IPS DF 6.9 (cell line): ENCODE measurements around the gene NPIPB8.
"Not testable (repeated sequence)": the region's sequence is repeated elsewhere in the genome, so short reads cannot be mapped to it uniquely, and the experiment has no call there.

Source experiments
- DNase-seq: peaks from one replicate; pipeline ENCODE4 v3.0.0-alpha.2; 2013; ENCODE audit warnings: low read depth, low spot score
- H3K27ac ChIP-seq: one replicate; pipeline ENCODE4 v1.5.1; 2013; ENCODE audit warnings: low read length, control low read depth
- H3K27me3 ChIP-seq: 2 replicates; pipeline ENCODE4 v1.6.1; 2013; ENCODE audit warnings: mild to moderate bottlenecking, low read length; ENCODE audit not compliant: control insufficient read depth, insufficient read depth
- H3K36me3 ChIP-seq: 2 replicates; pipeline ENCODE4 v1.6.1; 2013; ENCODE audit warnings: low read length; ENCODE audit not compliant: control insufficient read depth, insufficient read depth
- H3K4me1 ChIP-seq: 2 replicates; pipeline ENCODE4 v1.6.1; 2013; ENCODE audit warnings: low read length; ENCODE audit not compliant: control insufficient read depth, insufficient read depth
- H3K4me3 ChIP-seq: 2 replicates; pipeline ENCODE4 v1.5.1; 2013; ENCODE audit warnings: mild to moderate bottlenecking, low read length
- H3K9me3 ChIP-seq: 2 replicates; pipeline ENCODE4 v1.6.1; 2013; ENCODE audit warnings: low read length, inconsistent platforms; ENCODE audit not compliant: control insufficient read depth, insufficient read depth
- WGBS: extraction: QIAGEN DNeasy Blood & Tissue Kit; methylation state at CpG from one replicate; pipeline ENCODE4 v1.1.7; 2013; ENCODE audit warnings: mixed read lengths, missing lambda C conversion rate; ENCODE audit not compliant: insufficient read length, insufficient coverage; 5-methylcytosine and 5-hydroxymethylcytosine counted together

NPIPB8 gene

GRCh38 chr16:28607116-28607623 is 30.7 kb upstream of the NPIPB8 start:
- DNase-seq: no peak
- H3K36me3 ChIP-seq: no peaks in the 10 kb centered on the region
- H3K27ac ChIP-seq: no peak overlapping the region
- H3K4me3 ChIP-seq: no peak overlapping the region
- 0 out of 2 replicates have a peak, but pooled peaks cover 1% of the 10 kb centered on the region for H3K4me1 ChIP-seq
- no peaks in the 10 kb centered on the region for H3K27me3 ChIP-seq
- no CpG with 5 or more reads among the region's 9 CpGs for WGBS
- H3K9me3 ChIP-seq: no peaks in the 10 kb centered on the region

- H3K27ac ChIP-seq, H3K4me1 ChIP-seq: not testable (repeated sequence)
- WGBS: no CpG with 5 or more reads among the region's 10 CpGs
Observed at GRCh38 chr16:28607681-28608495, 30.0 kb upstream of the NPIPB8 start.

GRCh38 chr16:28608496-28608808 is 29.4 kb upstream of the NPIPB8 start:
- WGBS: no CpG with 5 or more reads among the region's 7 CpGs
- not testable (repeated sequence) for H3K9me3 ChIP-seq, H3K36me3 ChIP-seq, H3K27ac ChIP-seq, H3K4me3 ChIP-seq, H3K4me1 ChIP-seq, H3K27me3 ChIP-seq, DNase-seq

More at GRCh38 chr16:28607681-28608495, 30.0 kb upstream of the NPIPB8 start:
- not testable (repeated sequence) for H3K27me3 ChIP-seq, DNase-seq, H3K4me3 ChIP-seq, H3K9me3 ChIP-seq, H3K36me3 ChIP-seq

GRCh38 chr16:28608867-28609596 is 28.8 kb upstream of the NPIPB8 start:
- not testable (repeated sequence) for H3K9me3 ChIP-seq, H3K27ac ChIP-seq, DNase-seq, H3K4me1 ChIP-seq, H3K36me3 ChIP-seq, H3K27me3 ChIP-seq, H3K4me3 ChIP-seq
- no CpG with 5 or more reads among the region's 11 CpGs for WGBS

GRCh38 chr16:28609631-28610594 is 28.0 kb upstream of the NPIPB8 start, which contains the start of gene SULT1A1:
SULT1A1 (minus strand) TSS chr16:28610044; CDS start chr16:28608855, 1,189 bp downstream.
- H3K27me3 ChIP-seq: no peaks in the 10 kb centered on the region
- no peaks in the 10 kb centered on the region for H3K36me3 ChIP-seq
- H3K9me3 ChIP-seq: no peaks in the 10 kb centered on the region
- H3K4me3 ChIP-seq: no peak within 1 kb of the TSS
- WGBS: no CpG with 5 or more reads among the region's 11 CpGs
- no peak within 1 kb of the TSS for H3K27ac ChIP-seq
- 0 out of 2 replicates have a peak, but pooled peaks cover 1% of the 10 kb centered on the region for H3K4me1 ChIP-seq
- no peak for DNase-seq

GRCh38 chr16:28610595-28611191 is 27.2 kb upstream of the NPIPB8 start:
- no peak overlapping the region for H3K27ac ChIP-seq
- H3K4me1 ChIP-seq: 0 out of 2 replicates have a peak, but pooled peaks cover 1% of the 10 kb centered on the region
- no CpG with 5 or more reads among the region's 10 CpGs for WGBS
- no peaks in the 10 kb centered on the region for H3K27me3 ChIP-seq
- no peak for DNase-seq
- H3K36me3 ChIP-seq: no peaks in the 10 kb centered on the region
- no peaks in the 10 kb centered on the region for H3K9me3 ChIP-seq
- H3K4me3 ChIP-seq: no peak overlapping the region

- not testable (repeated sequence) for H3K27ac ChIP-seq, H3K9me3 ChIP-seq, H3K36me3 ChIP-seq, DNase-seq, H3K4me3 ChIP-seq, H3K4me1 ChIP-seq, H3K27me3 ChIP-seq
- WGBS: no CpG with 5 or more reads among the region's 17 CpGs
Observed at GRCh38 chr16:28612359-28613280, 25.2 kb upstream of the NPIPB8 start.

GRCh38 chr16:28613912-28614311 is 24.0 kb upstream of the NPIPB8 start:
- not testable (repeated sequence) for H3K9me3 ChIP-seq, H3K27ac ChIP-seq, DNase-seq, H3K27me3 ChIP-seq, H3K4me1 ChIP-seq, H3K36me3 ChIP-seq
- no CpG with 5 or more reads among the region's 26 CpGs for WGBS
- peak overlapping the region; percentile 33; the same call in 1 of the 2 replicates for H3K4me3 ChIP-seq

- H3K4me3 ChIP-seq, DNase-seq, H3K36me3 ChIP-seq, H3K9me3 ChIP-seq, H3K4me1 ChIP-seq, H3K27ac ChIP-seq, H3K27me3 ChIP-seq: not testable (repeated sequence)
- no CpG with 5 or more reads among the region's 16 CpGs for WGBS
Observed at GRCh38 chr16:28614561-28614960, 23.3 kb upstream of the NPIPB8 start.
